Neural cell (in vitro differentiated cells): Measurements from ENCODE around the gene RNF145. TPM values are rescaled to one million over a fixed set of nuclear protein-coding genes. Genes with fewer than 3 reads are reported as not detected.

ENCODE experiments used
- H2AFZ ChIP-seq: fragments of 200-600, 300-800 bp; sonication (generic), shearing (Covaris generic); 2 replicates; pipeline ENCODE4 v1.6.0; 2014; ENCODE audit warnings: low read depth, mild to moderate bottlenecking, antibody characterized with exemption, low read length, moderate library complexity
- H3F3A ChIP-seq: fragments of 200-600 bp; shearing (Covaris generic); 2 replicates; pipeline ENCODE4 v1.6.1; 2016; ENCODE audit warnings: mild to moderate bottlenecking, moderate library complexity, mixed read lengths, antibody characterized with exemption, low read length; ENCODE audit not compliant: insufficient read depth, poor library complexity, severe bottlenecking
- H3K27ac ChIP-seq: fragments of 200-600, 300-800 bp; sonication (generic), shearing (Covaris generic); 2 replicates; pipeline ENCODE4 v1.5.1; 2014; ENCODE audit warnings: mild to moderate bottlenecking, low read length, moderate library complexity
- H3K27me3 ChIP-seq: fragments of 300-800, 200-600 bp; sonication (generic), shearing (Covaris generic); 2 replicates; pipeline ENCODE4 v1.6.0; 2014; ENCODE audit warnings: mild to moderate bottlenecking, low read depth, low read length, moderate library complexity; ENCODE audit not compliant: insufficient read depth
- H3K36me3 ChIP-seq: fragments of 300-800, 200-600 bp; sonication (generic), shearing (Covaris generic); 2 replicates; pipeline ENCODE4 v1.5.1; 2014; ENCODE audit warnings: mild to moderate bottlenecking, antibody characterized with exemption, low read length, moderate library complexity; ENCODE audit not compliant: insufficient read depth
- H3K4me2 ChIP-seq: fragments of 300-800, 200-600 bp; sonication (generic), shearing (Covaris generic); 2 replicates; pipeline ENCODE4 v1.6.0; 2014; ENCODE audit warnings: mild to moderate bottlenecking, low read length
- H3K4me3 ChIP-seq: fragments of 300-800, 200-600 bp; sonication (generic), shearing (Covaris generic); 2 replicates; pipeline ENCODE4 v1.5.1; 2014; ENCODE audit warnings: mild to moderate bottlenecking, low read length, moderate library complexity
- H3K79me2 ChIP-seq: fragments of 200-600 bp; shearing (Covaris generic); replicated peaks from 2 replicates; pipeline ENCODE4 v1.6.0; 2014; ENCODE audit warnings: mild to moderate bottlenecking, low read length, moderate library complexity; ENCODE audit not compliant: insufficient read depth
- H3K9ac ChIP-seq: fragments of 300-800, 200-600 bp; sonication (generic), shearing (Covaris generic); 2 replicates; pipeline ENCODE4 v1.6.1; 2016; ENCODE audit warnings: mild to moderate bottlenecking, low read length, mixed read lengths
- H3K9me2 ChIP-seq: fragments of 200-600 bp; shearing (Covaris generic); 2 replicates; pipeline ENCODE4 v1.6.1; 2016; ENCODE audit warnings: mild to moderate bottlenecking, low read length, mixed read lengths; ENCODE audit not compliant: insufficient read depth
- H3K9me3 ChIP-seq: fragments of 200-600, 300-800 bp; sonication (generic), shearing (Covaris generic); 2 replicates; pipeline ENCODE4 v1.6.1; 2016; ENCODE audit warnings: mild to moderate bottlenecking, mixed run types, low read length, moderate library complexity, mixed read lengths
- H4K20me1 ChIP-seq: fragments of 200-600 bp; shearing (Covaris generic); 2 replicates; pipeline ENCODE4 v1.6.1; 2016; ENCODE audit warnings: mild to moderate bottlenecking, mixed run types; ENCODE audit not compliant: insufficient read depth
- EP300 ChIP-seq: fragments of 450-650 bp; conservative IDR thresholded peaks from 2 replicates; pipeline ENCODE4 v1.6.1; 2014; ENCODE audit warnings: antibody characterized with exemption, mild to moderate bottlenecking, moderate library complexity; ENCODE audit not compliant: poor library complexity, severe bottlenecking
- EZH2 ChIP-seq: fragments of 200-600, 300-800 bp; shearing (Covaris generic), sonication (generic); IDR thresholded peaks from 2 replicates; pipeline ENCODE4 v1.6.1; 2014; ENCODE audit warnings: antibody characterized with exemption, low read length, borderline replicate concordance, mild to moderate bottlenecking; ENCODE audit not compliant: insufficient read depth, poor library complexity, severe bottlenecking
- MXI1 ChIP-seq: fragments of 450-650 bp; conservative IDR thresholded peaks from 2 replicates; pipeline ENCODE4 v1.6.1; 2014; ENCODE audit warnings: antibody characterized with exemption, mild to moderate bottlenecking; ENCODE audit not compliant: poor library complexity, severe bottlenecking
- POLR2AphosphoS5 ChIP-seq: IDR thresholded peaks from 2 replicates; pipeline ENCODE4 v1.6.1; 2012
- RAD21 ChIP-seq: fragments of 450-650 bp; conservative IDR thresholded peaks from 2 replicates; pipeline ENCODE4 v1.6.1; 2014; ENCODE audit warnings: antibody characterized with exemption, mild to moderate bottlenecking, moderate library complexity
- SMC3 ChIP-seq: fragments of 450-650 bp; conservative IDR thresholded peaks from 2 replicates; pipeline ENCODE4 v1.6.1; 2014; ENCODE audit warnings: antibody characterized with exemption, mild to moderate bottlenecking, moderate library complexity; ENCODE audit not compliant: poor library complexity
- TAF1 ChIP-seq: IDR thresholded peaks from 2 replicates; pipeline ENCODE4 v1.6.1; 2012; ENCODE audit warnings: low read depth
- polyA plus RNA-seq: library from polyadenylated mRNA; depleted of rRNA; stranded (reverse); fragments of >200 nt; gene quantifications from 2 replicates; pipeline ENCODE4 v1.2.3, GENCODE V29; 2014
- TF ChIP-seq, protein P1 (sequence below): fragments of 450-650 bp; IDR thresholded peaks from 2 replicates; pipeline ENCODE4 v1.5.1; 2014; ENCODE audit warnings: antibody characterized with exemption, mild to moderate bottlenecking, moderate library complexity; ENCODE audit not compliant: poor library complexity, severe bottlenecking
- TF ChIP-seq, protein P2 (sequence below): IDR thresholded peaks from 2 replicates; pipeline ENCODE4 v1.6.1; 2012; ENCODE audit warnings: borderline replicate concordance

The RNF145 gene
- polyA plus RNA-seq, 1 donor from 2014 or later, result 52.4 TPM

DNA sequence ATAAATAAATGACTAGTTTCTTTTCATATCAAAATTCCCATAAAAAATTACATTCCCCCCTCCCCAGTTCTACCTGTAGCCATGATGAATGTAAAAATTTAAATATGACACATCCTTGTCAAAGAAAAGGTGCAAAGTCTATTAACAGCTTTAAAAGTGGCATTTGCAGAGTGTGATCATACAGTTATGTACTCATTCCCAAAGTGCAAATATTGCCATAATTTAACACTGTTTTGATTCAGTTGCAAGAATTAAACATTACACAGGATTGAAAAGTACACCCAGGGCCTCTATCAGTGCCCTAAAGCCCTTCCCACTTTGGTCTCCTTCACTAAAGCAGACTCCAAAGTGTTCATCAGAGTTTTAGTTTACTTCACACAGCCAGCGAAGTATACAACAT, 51.8 kb downstream of the RNF145 start:
- H3K36me3 ChIP-seq, result peaks cover 12% of the 10 kb centered on the region
- H3K9me2 ChIP-seq, result no peaks in the 10 kb centered on the region
- H3K9me3 ChIP-seq, result no peaks in the 10 kb centered on the region
- H3K4me2 ChIP-seq, result no peak overlapping the region
- no peak overlapping the region for H3K4me3 ChIP-seq
- no peak overlapping the region for H2AFZ ChIP-seq
- no peaks in the 10 kb centered on the region for H4K20me1 ChIP-seq
- H3K79me2 ChIP-seq, result peaks cover 4% of the 10 kb centered on the region
- no peak for TF ChIP-seq RAD21
- TF ChIP-seq, protein P1, sequence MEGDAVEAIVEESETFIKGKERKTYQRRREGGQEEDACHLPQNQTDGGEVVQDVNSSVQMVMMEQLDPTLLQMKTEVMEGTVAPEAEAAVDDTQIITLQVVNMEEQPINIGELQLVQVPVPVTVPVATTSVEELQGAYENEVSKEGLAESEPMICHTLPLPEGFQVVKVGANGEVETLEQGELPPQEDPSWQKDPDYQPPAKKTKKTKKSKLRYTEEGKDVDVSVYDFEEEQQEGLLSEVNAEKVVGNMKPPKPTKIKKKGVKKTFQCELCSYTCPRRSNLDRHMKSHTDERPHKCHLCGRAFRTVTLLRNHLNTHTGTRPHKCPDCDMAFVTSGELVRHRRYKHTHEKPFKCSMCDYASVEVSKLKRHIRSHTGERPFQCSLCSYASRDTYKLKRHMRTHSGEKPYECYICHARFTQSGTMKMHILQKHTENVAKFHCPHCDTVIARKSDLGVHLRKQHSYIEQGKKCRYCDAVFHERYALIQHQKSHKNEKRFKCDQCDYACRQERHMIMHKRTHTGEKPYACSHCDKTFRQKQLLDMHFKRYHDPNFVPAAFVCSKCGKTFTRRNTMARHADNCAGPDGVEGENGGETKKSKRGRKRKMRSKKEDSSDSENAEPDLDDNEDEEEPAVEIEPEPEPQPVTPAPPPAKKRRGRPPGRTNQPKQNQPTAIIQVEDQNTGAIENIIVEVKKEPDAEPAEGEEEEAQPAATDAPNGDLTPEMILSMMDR, result no peak
- TF ChIP-seq, protein P2, sequence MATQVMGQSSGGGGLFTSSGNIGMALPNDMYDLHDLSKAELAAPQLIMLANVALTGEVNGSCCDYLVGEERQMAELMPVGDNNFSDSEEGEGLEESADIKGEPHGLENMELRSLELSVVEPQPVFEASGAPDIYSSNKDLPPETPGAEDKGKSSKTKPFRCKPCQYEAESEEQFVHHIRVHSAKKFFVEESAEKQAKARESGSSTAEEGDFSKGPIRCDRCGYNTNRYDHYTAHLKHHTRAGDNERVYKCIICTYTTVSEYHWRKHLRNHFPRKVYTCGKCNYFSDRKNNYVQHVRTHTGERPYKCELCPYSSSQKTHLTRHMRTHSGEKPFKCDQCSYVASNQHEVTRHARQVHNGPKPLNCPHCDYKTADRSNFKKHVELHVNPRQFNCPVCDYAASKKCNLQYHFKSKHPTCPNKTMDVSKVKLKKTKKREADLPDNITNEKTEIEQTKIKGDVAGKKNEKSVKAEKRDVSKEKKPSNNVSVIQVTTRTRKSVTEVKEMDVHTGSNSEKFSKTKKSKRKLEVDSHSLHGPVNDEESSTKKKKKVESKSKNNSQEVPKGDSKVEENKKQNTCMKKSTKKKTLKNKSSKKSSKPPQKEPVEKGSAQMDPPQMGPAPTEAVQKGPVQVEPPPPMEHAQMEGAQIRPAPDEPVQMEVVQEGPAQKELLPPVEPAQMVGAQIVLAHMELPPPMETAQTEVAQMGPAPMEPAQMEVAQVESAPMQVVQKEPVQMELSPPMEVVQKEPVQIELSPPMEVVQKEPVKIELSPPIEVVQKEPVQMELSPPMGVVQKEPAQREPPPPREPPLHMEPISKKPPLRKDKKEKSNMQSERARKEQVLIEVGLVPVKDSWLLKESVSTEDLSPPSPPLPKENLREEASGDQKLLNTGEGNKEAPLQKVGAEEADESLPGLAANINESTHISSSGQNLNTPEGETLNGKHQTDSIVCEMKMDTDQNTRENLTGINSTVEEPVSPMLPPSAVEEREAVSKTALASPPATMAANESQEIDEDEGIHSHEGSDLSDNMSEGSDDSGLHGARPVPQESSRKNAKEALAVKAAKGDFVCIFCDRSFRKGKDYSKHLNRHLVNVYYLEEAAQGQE, result no peak
- no peak overlapping the region for H3K27ac ChIP-seq
- H3F3A ChIP-seq, result no peaks in the 10 kb centered on the region
- no peaks in the 10 kb centered on the region for H3K27me3 ChIP-seq
- no peak overlapping the region for H3K9ac ChIP-seq

DNA sequence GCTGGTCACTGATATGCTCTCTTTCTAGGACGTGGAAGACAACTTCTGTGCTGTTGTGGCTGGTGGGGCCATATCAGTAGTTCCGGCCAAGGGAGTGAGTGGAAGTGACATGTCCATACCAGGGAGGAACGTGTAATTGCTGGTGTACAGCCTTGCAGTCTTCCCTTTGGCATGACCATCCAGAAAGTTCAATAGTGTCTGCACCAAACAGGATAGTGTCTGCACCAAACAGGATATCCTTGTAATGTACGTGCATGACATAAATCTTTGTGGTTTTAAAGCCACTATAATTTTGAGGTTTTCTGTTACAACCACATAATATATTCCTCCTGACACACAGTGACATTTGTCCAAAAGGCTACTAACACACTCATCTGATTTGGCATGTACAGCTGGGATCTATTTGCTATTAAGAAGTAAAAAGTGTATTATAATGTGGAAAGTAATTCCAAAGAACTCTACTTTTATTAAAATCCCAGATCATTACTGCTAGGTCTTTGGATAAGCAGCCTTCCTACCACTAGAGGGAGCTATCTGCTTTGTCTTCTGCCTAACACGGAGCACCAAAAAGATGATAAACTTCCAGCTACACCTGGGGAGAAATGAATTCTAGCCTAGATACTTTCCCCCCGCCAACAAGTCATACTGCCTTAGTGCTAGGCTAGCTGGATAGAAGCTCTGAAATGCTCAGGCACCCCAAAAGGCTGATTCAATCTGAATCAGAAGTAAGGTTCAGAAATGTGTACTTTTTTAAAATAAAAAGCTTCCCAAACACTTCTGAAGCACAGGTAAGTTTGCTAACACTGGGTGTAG, 52.7 kb downstream of the RNF145 start:
- no peaks in the 10 kb centered on the region for H4K20me1 ChIP-seq
- TF ChIP-seq POLR2AphosphoS5 (no peak), SMC3 (peak; percentile 85), EP300 (no peak), TAF1 (no peak), EZH2 (no peak), RAD21 (peak; percentile 87), MXI1 (no peak)
- TF ChIP-seq, protein P2, result no peak
- TF ChIP-seq, protein P1, result peak; percentile 88
- H3K79me2 ChIP-seq, result peaks cover 4% of the 10 kb centered on the region
- no peaks in the 10 kb centered on the region for H3K27me3 ChIP-seq
- H3K9me2 ChIP-seq, result no peaks in the 10 kb centered on the region
- no peaks in the 10 kb centered on the region for H3K9me3 ChIP-seq
- H3K4me3 ChIP-seq, result no peak overlapping the region
- H3K4me2 ChIP-seq, result no peak overlapping the region
- H2AFZ ChIP-seq, result no peak overlapping the region
- peaks cover 12% of the 10 kb centered on the region for H3K36me3 ChIP-seq
- no peaks in the 10 kb centered on the region for H3F3A ChIP-seq
- H3K27ac ChIP-seq, result no peak overlapping the region
- no peak overlapping the region for H3K9ac ChIP-seq
